ENCODE measurements around the gene LIFR.
"Not testable (repeated sequence)": the region's sequence is repeated elsewhere in the genome, so short reads cannot be mapped to it uniquely, and the experiment has no call there.

LIFR gene

DNA sequence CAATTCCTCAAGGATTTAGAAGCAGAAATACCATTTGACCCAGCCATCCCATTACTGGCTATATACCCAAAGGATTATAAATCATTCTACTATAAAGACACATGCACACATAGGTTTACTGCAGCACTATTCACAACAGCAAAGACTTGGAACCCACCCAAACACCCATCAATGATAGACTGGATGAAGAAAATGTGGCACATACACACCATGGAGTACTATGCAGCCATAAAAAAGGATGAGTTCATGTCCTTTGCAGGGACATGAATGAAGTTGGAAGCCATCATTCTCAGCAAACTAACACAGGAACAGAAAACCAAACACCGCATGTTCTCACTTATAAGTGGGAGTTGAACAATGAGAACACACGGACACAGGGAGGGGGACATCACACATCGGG, 39.8 kb downstream of the LIFR start:
- not testable (repeated sequence) for DNase-seq (ENCODE audit: low read depth)

DNA sequence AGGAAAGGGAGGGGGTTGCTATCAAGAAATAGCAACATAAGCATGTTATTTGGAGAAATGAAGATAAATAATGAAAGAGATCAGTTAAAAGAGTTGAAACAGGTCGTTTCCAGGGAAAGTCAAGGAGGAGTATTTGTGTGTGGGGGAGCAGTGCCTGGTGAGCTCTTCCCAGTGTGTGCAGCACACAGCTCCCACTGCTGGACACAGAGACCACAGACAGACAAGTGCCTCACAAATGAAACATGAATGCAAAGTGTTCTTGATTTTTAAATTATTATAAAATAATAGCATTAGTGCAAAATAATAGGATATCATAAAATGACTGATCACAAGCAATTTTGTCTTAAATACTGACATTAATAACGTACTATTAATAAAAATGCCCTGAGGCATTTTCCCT, 40.8 kb downstream of the LIFR start:
- no peak for DNase-seq (ENCODE audit: low read depth)

DNA sequence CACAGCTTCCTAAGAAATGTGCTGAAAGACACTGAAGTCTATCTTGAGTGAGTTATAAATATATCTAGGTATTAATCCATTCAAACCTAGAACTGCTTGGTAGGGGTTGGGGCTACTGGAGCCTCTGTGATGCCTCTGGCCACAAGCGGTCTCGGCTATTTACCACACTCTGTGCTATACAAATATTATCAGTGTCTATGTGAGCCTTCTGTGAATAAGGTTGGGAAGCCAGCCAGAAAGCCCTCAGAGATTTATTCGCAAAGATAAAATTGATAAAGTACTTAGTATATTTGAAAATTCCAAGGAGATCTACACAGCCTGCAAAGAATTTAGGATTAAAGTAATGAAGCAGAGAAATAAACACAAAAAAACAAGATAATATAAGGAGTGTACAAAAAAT, 41.4 kb downstream of the LIFR start:
- no peak for DNase-seq (ENCODE audit: low read depth)

DNA sequence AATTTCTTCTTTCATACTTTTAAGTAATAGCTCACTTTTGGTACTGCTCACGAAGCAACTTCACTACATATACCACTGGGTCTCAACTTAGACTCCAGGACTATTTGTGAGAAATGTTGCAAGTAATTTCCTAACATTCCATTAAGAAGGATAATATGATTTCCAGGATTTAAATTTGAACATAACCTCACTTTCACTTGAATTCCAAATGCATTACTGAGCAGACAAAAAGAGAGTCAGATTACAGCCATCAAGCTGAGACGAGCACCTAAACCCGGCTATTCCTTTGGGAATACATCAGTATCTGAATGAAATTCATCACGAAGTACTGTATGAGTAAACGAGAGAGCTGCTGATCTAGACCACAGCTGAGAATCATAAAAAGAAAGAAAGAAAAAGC, 47.3 kb downstream of the LIFR start:
- no peak for DNase-seq (ENCODE audit: low read depth)

DNA sequence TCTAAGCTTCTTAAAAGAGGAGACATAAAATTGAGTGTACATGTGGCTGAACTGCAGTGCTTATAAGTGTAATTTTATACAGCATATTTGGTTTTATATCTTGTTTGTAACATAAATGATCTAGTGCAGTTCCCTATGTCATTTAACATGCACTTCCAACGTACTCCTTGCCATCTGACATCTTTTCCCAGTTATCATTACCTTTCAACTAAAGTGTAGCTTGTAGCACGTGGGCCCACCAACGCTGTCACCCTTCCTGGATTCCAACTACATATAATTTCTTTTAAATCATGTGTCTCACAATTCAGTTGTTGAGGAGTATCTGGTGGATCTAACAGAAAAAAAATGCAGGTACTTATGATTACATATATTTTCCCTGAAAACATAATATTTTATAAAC, 50.1 kb downstream of the LIFR start:
- no peak for DNase-seq (ENCODE audit: low read depth)

DNA sequence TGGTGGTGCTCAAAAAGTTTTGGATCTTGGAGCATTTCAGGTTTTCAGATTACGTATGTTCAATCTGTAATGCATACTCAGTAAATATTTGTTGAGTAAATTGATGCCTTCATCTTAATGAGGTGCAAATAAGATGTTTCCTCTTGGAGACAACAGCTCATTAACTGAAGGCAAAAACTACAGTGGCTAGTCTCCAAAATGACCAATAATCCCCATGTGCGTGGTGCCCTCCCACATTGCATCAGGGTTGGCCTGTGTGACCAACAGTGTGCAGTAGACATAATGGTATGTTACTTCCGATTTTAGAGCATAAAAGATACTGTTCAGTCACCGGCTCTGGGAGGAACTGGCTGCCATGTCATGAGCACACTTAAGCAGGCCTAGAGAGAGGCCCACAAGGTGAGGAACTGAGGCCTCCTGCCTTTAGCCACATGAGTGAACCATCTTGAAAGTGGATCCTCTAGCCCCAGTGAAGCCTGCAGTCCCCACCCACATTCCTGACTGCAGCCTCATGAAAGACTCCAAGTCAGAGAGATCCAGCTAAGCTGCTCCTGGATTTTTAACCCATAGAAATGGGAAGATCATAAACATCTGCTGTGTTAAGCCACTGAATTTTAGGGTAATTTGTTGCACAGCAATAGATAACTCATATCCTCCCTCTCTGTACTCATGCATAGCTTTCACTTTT, 55.7 kb downstream of the LIFR start:
- DNase-seq (ENCODE audit: low read depth), result no peak

- no peak for DNase-seq (ENCODE audit: low read depth)
These were observed 58.5 kb downstream of the LIFR start for GRCh38 chr5:38497946-38498345.

GRCh38 chr5:38494763-38495162, 61.7 kb downstream of the LIFR start:
- DNase-seq (ENCODE audit: low read depth), result no peak

- DNase-seq (ENCODE audit: low read depth), result no peak
These were observed 62.3 kb downstream of the LIFR start for GRCh38 chr5:38494175-38494574.

GRCh38 chr5:38483805-38484398, 72.5 kb downstream of the LIFR start:
- DNase-seq (ENCODE audit: low read depth), result no peak

- no peak for DNase-seq (ENCODE audit: low read depth)
These were observed 77.0 kb downstream of the LIFR start for GRCh38 chr5:38479315-38479904.

- DNase-seq (ENCODE audit: low read depth), result no peak
These were observed 77.6 kb downstream of the LIFR start for GRCh38 chr5:38478878-38479277.

- DNase-seq (ENCODE audit: low read depth), result no peak
These were observed 78.3 kb downstream of the LIFR start for GRCh38 chr5:38478166-38478565.

DNA sequence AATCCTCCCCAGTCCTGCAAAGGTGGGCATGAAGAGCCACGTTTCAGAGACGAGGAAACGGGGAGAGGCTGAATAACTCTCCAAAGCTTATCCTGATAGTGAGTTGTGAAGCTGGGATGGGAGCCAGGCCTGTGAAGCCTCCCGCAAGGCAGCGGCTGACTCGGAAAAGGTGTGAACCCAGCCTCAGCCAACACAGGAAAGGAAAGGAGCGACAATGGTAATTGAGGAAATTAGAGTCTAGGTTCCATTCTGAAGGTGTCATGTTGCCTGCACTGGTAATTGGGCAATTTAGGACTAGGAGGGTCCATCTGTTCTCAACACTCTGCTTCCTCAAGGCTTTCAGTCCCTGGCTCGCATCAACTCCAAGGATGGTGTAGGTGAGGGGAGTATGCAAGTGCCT, 83.4 kb downstream of the LIFR start:
- no peak for DNase-seq (ENCODE audit: low read depth)

DNA sequence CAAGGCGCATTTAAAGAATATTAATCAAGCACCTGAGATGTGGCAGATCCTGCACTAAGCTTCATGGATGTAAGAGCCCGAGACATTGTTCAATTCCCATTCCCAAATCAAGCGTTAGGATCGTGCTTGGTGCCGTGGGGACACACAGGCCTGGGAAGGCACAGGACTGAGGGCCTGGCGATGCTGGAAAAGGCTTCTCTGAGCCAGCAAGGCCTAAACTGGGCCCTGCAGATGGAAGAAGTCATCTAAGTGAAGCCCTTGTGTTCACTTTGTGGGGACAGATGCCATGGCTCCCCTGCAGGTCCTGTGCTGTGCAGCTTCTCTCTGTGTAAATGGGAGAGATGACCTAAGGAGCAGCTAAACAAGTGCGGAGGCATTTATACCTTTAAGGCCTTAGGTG, 83.9 kb downstream of the LIFR start:
- DNase-seq (ENCODE audit: low read depth), result no peak

- no peak for DNase-seq (ENCODE audit: low read depth)
These were observed 84.7 kb downstream of the LIFR start for GRCh38 chr5:38471709-38472108.

- no peak for DNase-seq (ENCODE audit: low read depth)
These were observed 86.7 kb downstream of the LIFR start for GRCh38 chr5:38469707-38470267.

DNA sequence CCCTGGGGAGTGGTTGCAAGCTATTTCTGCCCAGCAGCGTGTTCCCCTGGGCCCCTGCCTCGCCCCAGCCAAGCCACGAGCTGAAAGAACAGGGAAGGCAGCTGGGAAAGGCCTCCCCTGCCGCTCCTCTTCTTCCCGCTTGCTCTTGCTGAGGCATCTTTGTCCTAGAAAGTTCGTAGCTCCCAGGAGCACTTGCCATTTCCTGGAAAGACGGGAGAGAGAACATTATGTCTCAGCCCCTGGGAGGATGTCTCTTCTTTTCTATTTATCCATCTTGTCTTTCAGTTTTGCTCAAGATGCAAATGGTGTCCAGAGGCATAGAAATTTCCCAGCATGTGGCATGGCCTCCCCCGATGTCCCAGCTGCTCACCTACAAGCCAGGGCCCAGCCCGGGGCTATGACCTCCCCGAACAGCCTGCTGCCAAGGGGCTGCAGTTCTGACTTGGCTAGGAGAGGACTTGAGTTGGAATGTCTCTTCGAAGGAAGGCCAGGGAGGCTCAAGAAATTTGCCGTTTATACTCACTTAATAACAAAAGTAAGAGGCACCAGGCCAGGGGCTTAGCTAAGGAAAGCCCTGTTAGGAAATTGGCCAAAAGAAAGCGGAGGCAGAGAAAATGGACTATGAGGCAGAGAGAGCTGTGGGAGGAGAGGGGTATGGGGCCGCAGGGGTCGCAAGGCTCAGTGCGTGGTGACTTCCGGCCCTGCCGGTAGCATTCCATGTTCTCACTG, 87.3 kb downstream of the LIFR start:
- DNase-seq (ENCODE audit: low read depth), result no peak

DNA sequence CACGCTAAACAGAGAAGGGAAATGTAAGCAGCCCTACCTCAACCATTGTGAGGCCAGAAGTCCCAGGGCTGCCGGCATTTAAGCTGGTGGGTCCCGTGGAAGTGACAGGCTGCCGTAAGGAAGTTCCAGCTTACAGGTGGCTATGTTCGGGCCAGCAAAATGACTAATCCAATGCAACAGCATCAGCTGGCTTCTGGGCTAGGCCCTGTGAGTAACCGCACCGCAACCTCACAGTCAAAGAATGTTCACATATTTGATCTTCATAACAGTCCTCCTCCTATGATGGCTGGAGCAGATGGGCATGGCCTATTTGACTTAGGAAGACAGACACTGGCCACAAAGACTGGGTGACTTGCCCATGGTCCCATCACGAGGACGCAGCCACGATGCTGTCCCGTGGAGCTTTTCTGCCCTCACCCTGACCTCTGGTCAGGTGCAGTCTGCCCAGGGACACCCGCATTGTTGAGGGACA, 88.2 kb downstream of the LIFR start:
- DNase-seq (ENCODE audit: low read depth), result no peak

DNA sequence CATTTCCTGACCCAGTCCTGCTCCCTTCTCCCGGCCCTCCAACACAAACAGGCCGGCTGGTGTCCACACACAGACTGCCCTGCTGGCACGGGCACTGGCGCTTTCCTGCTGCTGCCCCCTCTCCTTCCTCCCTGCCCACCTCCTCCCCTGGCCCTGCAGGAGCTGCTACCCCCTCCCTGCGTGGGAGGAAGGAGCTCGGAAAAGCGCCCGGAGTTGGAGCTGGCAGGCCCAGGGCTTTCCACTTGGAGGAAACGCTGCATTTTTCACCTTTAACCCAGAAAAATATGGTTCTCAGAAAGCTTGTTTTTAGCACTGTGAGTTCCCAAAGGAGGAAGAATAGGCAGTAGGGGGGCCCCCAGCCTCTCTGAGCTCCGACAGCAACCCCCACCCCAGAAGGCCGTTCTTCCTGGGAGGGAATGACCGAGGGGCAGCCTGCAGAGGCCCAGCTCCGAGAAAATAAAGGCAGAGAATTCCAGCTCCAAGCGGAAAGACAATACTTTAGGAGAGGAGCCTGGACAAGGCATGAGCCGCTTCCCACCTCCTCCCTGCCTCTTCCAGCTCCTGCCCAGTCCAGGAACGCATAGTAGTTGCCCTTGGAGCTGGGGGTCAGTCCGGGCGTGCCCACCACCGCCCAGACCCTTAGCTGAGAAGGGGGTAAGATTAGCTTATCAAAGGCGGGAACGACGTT, 88.9 kb downstream of the LIFR start:
- no peak for DNase-seq (ENCODE audit: low read depth)

DNA sequence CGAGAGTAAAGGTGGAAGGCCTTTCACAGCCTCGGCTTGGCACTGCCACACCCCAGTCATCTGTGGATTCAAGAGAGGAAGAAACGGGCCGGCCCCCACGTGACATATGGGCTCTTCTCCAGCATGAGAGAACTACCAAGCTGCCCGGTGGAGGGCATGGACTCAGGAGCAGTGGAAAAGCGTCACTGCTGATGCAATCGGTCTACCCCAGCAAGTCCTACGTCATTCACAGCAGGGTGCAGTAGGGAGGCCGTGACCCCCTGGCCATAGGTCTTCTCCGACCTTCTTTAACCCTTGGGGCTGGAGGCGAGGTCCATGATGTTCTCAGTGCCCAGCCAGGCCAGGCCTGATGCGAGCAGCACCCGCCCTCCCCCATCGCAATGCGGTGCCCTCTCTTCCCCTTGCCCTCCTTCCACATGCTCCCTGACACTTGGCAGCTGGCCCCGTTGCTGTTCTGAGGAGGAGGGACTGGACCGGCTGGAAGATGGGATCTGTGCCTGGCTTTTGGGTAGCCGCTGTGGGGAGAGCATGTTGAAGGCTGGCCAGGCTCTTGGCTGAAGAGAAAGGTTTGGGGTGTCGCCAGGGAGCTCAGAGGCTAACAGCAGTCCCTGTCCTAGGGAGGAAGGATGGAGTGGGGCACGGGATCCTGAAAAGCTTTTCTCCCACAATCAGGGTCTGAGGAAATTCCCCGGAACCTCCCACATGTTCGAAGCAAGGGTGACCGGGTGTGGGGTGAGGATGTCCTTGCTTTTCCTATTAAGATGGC, 89.8 kb downstream of the LIFR start:
- DNase-seq (ENCODE audit: low read depth), result no peak
